HepG2 (cell line): ENCODE results near the gene EEF2. TPM values are rescaled to one million over a fixed set of nuclear protein-coding genes. Genes with fewer than 3 reads are reported as not detected.
A peak's percentile ranks its signal among the peaks of the same experiment; 100 is the strongest.

Source experiments
- AFF4 ChIP-seq: sonication (generic); formaldehyde crosslinking; IDR thresholded peaks from 2 replicates; pipeline ENCODE4 v1.4.0; 2020; ENCODE audit warnings: missing genetic modification reagents
- ARHGAP35 ChIP-seq: sonication (generic); formaldehyde crosslinking; IDR thresholded peaks from 2 replicates; pipeline ENCODE4 v1.9.0; 2022; ENCODE audit warnings: mild to moderate bottlenecking, inconsistent platforms, moderate library complexity, missing genetic modification reagents, borderline replicate concordance
- CHCHD3 ChIP-seq: sonication (generic); formaldehyde crosslinking; IDR thresholded peaks from 2 replicates; pipeline ENCODE4 v1.8.0; 2022; ENCODE audit warnings: mild to moderate bottlenecking, missing genetic modification reagents, moderate library complexity
- MAZ ChIP-seq, 2 experiments: sonication (generic) in 1 of 2; formaldehyde crosslinking in 1 of 2; IDR thresholded peaks; 2 replicates each; pipeline versions ENCODE4 v1.5.0 to v1.6.1; 2012 to 2020; ENCODE audit warnings: low read depth in 2 of 2, mild to moderate bottlenecking in 2 of 2, borderline replicate concordance in 1 of 2, improper control_type of control experiment in 1 of 2, low read length in 1 of 2, missing genetic modification reagents in 1 of 2, moderate library complexity in 1 of 2
- NFRKB ChIP-seq: fragments of 450-650 bp; IDR thresholded peaks from 2 replicates; pipeline ENCODE4 v1.6.1; 2017
- PITX1 ChIP-seq: sonication (generic); formaldehyde crosslinking; IDR thresholded peaks from 2 replicates; pipeline ENCODE4 v1.5.1; 2020; ENCODE audit warnings: mild to moderate bottlenecking, missing genetic modification reagents
- PRDM10 ChIP-seq: sonication (generic); formaldehyde crosslinking; IDR thresholded peaks from 2 replicates; pipeline ENCODE4 v1.4.0; 2020; ENCODE audit warnings: low read depth, missing genetic modification reagents
- SNAPC5 ChIP-seq: sonication (generic); formaldehyde crosslinking; IDR thresholded peaks from 2 replicates; pipeline ENCODE4 v1.8.1; 2023; ENCODE audit warnings: mild to moderate bottlenecking, missing genetic modification reagents, borderline replicate concordance
- TCF7 ChIP-seq: sonication (generic); IDR thresholded peaks from 2 replicates; pipeline ENCODE4 v1.6.1; 2016; ENCODE audit warnings: antibody characterized with exemption, low read depth
- ZBTB1 ChIP-seq: sonication (generic); formaldehyde crosslinking; IDR thresholded peaks from 2 replicates; pipeline ENCODE4 v1.4.0; 2020; ENCODE audit warnings: missing genetic modification reagents, borderline replicate concordance
- ZNF253 ChIP-seq: sonication (generic); formaldehyde crosslinking; IDR thresholded peaks from 2 replicates; pipeline ENCODE4 v1.8.0; 2022; ENCODE audit warnings: mild to moderate bottlenecking, missing genetic modification reagents, borderline replicate concordance
- ZNF484 ChIP-seq: sonication (generic); formaldehyde crosslinking; IDR thresholded peaks from 2 replicates; pipeline ENCODE4 v1.5.1; 2020; ENCODE audit warnings: mild to moderate bottlenecking, low read depth, missing genetic modification reagents, borderline replicate concordance
- ZNF567 ChIP-seq: sonication (generic); formaldehyde crosslinking; IDR thresholded peaks from 2 replicates; pipeline ENCODE4 v1.8.1; 2023; ENCODE audit warnings: mild to moderate bottlenecking, missing genetic modification reagents, borderline replicate concordance
- ZNF629 ChIP-seq: sonication (generic); formaldehyde crosslinking; conservative IDR thresholded peaks from 2 replicates; pipeline ENCODE4 v1.5.0; 2020; ENCODE audit warnings: missing genetic modification reagents
- ZNF768 ChIP-seq: sonication (generic); formaldehyde crosslinking; IDR thresholded peaks from 2 replicates; pipeline ENCODE4 v1.4.0; 2020; ENCODE audit warnings: missing genetic modification reagents
- ZNF784 ChIP-seq: sonication (generic); formaldehyde crosslinking; IDR thresholded peaks from 2 replicates; pipeline ENCODE4 v1.5.1; 2020; ENCODE audit warnings: missing genetic modification reagents, mild to moderate bottlenecking, borderline replicate concordance
- polyA plus RNA-seq, 8 experiments: library from polyadenylated mRNA; depleted of rRNA in 3 of 8; stranded (reverse) in 7 of 8; unstranded in 1 of 8; fragments of >200 nt; fragmentation: Illumina TruSeq in 4 of 8; extraction: Trizol in 4 of 8; gene quantifications; 2 replicates each; pipeline versions ENCODE4 v1.2.1 to v1.2.3, GENCODE V29; 2011 to 2016; ENCODE audit warnings: low read depth in 4 of 8, missing spikeins in 1 of 8, mixed read lengths in 1 of 8; ENCODE audit not compliant: insufficient read depth in 1 of 8
- total RNA-seq, 5 experiments: library from RNA; depleted of rRNA; stranded (reverse); fragments of >200 nt; fragmentation: Illumina TruSeq; extraction: Trizol; gene quantifications; 2 replicates each; pipeline ENCODE4 v1.2.3, GENCODE V29; 2016; ENCODE audit warnings: low read depth in 1 of 5

EEF2 gene
- total and polyA plus RNA-seq, 2 of the 13 experiments (the other 11 are each of a cell fraction or from before 2014, with no cell fraction given) = 1,441 to 1,777 TPM

GRCh38 chr19:4007021-4007835 is 22.0 kb upstream of the EEF2 start, which contains the start of gene PIAS4 (continued):
- TF ChIP-seq TCF7 (no peak), CHCHD3 (no peak), ZBTB1 (CRISPR knock-in tag) (no peak), NFRKB (no peak), ZNF768 (CRISPR knock-in tag) (peak; percentile 53), PRDM10 (CRISPR knock-in tag) (peak; percentile 65; the same call in 1 of the 2 replicates), MAZ (IDR thresholded peaks at IDR 0.05; ENCODE audit: borderline replicate concordance, low read depth, low read length) (peak; percentile 99), MAZ (CRISPR knock-in tag; IDR thresholded peaks at IDR 0.05; ENCODE audit: low read depth) (peak; percentile 92), ZNF253 (no peak), ZNF484 (CRISPR knock-in tag) (no peak), PITX1 (0 out of 2 replicates have a peak, but pooled peaks have one; percentile 28), ZNF629 (CRISPR knock-in tag) (no peak), SNAPC5 (no peak), AFF4 (CRISPR knock-in tag) (no peak), ARHGAP35 (no peak), ZNF567 (CRISPR knock-in tag) (0 out of 2 replicates have a peak, but pooled peaks have one; percentile 80), ZNF784 (no peak)
